Measurements from ENCODE around the gene ITSN2.

Gene ITSN2

GRCh38 chr2:24272161-24272802 lies 88.1 kb downstream of the ITSN2 start:
- DNase-seq (ENCODE audit: low read depth in 3 of 3, low spot score in 1 of 3) = no peak

DNA sequence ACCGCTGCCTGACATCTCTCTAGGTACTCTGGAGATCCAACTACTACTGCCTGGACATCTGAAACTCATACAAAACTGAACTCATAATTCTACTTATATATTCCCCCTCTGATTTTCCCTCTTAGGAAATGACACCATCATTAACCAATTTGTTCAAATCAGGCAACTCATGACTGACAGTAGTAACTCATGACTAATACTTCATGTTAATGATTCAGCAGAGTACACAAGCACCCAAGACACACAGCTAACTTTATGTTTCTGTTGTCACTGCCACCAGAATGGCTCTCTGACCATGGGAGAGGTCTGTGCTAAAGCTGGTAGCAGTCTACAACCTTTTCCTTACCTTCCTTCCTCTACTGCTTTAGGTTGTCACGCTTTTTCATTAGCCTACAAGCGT lies 91.1 kb downstream of the ITSN2 start:
- no peak for DNase-seq (ENCODE audit: low read depth in 3 of 3, low spot score in 1 of 3)

DNA sequence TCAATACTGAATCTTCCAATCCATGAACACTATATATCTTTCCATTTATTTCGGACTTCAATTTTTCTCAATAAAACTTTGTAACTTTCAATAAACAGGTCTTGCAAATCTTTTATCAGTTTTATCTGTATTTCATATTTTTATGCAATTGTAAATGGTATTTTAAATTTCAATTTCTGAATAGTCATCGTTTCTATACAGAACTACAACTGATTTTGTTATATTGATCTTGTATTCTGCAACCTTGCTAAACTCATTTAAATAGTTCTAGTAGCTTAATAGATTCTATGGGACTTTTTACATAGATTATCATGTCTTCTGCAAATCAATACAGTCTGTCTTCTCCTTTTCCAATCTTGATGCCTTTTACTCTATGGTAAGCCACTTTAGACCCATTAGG lies 95.1 kb downstream of the ITSN2 start:
- no peak for DNase-seq (ENCODE audit: low read depth in 3 of 3, low spot score in 1 of 3)

DNA sequence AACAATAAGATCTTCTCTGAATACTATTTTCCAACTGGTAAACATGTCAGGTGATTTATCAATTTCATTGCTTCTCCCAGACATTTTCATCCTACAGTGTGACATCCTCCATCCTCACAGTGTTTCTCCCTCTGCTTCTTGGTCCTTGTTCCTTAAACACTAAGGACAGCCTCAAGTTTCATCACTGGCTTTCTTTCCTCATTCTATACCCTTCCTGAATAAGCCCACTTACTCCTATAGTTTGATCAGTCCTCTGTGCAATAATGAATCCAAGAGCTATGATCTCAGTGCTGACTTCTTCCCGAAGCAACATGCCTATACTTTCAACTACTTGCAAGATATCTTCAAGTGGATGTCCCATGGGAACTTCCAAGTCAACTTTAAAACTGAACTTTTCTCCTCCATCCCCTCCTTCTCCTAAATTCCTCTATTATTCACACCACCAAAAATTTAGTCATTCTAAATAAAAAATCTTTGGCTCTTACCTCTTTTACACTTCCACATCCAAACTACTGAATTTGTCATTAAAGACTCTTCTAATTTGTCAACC lies 97.8 kb downstream of the ITSN2 start:
- DNase-seq (ENCODE audit: low read depth in 3 of 3, low spot score in 1 of 3) = no peak

DNA sequence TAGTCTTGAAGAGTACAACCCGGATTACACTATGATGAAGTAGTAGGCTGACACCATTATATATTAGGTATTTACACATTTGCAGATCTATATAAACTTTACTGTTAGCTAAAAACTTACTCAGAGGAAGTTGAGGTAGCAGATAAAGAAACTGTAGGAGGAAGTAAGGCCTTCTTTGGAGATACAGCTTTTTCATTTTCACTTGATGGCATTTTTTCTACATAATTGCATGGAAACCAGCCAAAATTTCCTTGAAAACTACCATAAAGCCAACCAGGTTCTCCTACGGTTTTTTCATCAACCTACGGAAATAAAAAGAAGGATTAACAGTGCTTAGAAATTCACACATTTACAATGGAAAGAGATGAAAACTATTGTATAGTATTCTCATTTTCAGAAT lies 98.9 kb downstream of the ITSN2 start:
- no peak for DNase-seq (ENCODE audit: low read depth in 3 of 3, low spot score in 1 of 3)

DNA sequence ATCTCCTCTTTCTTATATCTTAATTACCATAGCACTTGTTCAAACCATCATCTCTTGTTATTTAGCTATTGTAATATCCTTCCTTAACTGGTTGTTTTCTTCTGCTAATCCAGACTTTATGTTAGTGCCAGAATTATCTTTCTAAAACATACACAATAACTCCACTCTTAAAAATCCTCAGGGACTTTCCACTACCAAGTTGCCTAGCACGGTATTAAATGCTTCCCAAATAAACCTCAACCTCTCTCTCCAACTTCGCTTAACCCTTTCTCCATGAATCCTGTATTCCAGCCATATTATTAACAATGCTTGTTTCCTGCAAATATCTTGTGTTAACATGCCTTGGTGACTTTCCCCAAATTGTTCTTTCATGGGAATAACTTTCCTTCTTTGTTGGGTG lies 101.0 kb downstream of the ITSN2 start:
- no peak for DNase-seq (ENCODE audit: low read depth in 3 of 3, low spot score in 1 of 3)

DNA sequence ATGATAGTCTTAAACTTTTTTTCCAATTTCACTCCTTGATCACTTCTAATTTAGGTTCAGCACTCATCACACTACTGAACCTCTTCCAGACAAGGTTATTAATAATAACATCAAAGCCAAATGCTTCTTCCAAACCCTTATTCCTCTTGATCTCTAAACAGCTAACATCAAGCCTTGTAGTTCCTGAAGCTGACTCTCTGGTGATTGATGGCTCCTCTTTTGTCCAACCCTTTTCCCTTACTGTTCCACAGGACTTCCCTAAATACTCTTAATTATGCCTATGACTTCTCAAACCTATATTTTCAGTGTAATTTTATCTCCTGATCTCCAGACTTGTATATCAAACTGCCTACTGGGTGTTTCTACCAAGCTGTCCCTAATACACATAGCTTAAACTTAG lies 101.6 kb downstream of the ITSN2 start:
- no peak for DNase-seq (ENCODE audit: low read depth in 3 of 3, low spot score in 1 of 3)

DNA sequence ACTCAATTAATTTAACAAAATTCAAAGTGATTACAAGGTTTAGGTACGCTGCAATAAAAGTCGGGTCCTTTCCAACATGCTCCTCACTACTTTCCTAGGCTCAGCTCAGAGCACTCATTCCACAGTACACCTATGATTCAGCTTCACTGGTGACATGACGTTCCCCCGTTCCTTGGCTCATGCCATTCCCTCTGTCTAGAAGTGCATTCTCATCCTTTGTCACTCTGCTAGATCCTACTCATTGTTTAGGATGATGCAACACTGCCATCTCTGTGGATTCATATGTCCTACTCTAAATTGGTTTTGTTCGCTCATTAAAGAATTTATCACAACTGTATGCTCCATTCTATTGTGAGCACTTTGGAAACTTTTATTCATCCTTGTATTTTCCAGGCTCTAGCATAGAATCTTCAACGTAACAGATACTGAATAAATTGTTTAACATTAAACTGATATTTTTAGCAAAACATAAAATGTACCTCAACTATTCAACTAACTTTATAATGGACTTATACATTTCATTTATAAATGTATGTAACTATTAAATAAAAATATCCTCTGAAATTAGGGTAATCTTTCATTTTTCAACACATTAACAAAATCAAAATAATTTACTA lies 106.9 kb downstream of the ITSN2 start:
- no peak for DNase-seq (ENCODE audit: low read depth in 3 of 3, low spot score in 1 of 3)

- no peak for DNase-seq (ENCODE audit: low read depth in 3 of 3, low spot score in 1 of 3)
Measured at GRCh38 chr2:24247592-24247991, 112.7 kb downstream of the ITSN2 start.

DNA sequence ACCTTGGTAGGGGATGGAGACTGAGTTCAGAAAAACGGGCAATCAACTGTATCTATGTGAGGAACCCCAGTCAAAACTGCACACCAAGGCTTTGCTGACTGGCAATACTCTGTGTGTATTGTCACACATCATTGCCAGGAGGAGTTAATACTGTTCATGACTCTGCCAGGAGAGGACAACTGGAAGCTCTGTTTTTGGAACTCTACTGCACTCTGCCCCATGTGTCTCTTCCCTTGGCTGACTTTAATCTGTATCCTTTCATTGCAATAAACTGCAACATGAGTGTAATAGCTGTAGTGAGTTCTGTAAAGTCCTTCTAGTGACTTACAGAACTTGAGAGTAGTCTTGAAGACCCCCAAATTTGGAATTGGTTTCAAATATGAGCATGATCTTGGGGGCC lies 113.2 kb downstream of the ITSN2 start:
- no peak for DNase-seq (ENCODE audit: low read depth in 3 of 3, low spot score in 1 of 3)

GRCh38 chr2:24245986-24246776 lies 114.2 kb downstream of the ITSN2 start:
- no peak for DNase-seq (ENCODE audit: low read depth in 3 of 3, low spot score in 1 of 3)

DNA sequence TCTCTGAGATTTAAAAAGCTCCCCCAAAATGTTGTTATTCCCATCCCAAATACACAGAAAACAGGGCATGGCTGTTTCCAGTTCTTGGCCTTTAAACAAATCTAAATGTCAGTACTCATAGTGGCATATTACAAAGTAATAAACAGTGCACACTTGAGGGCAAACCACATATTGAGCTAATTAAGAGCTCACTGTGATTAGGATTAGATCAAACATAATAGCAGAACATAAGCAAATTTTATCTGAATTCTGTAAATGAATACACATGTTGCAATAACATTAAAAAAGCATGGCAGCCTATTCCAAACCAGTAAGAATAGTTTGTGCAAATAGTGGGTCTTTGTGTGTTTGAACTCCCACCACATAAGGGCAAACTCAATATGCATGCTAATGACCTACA lies 118.8 kb downstream of the ITSN2 start:
- DNase-seq (ENCODE audit: low read depth in 3 of 3, low spot score in 1 of 3) = no peak

DNA sequence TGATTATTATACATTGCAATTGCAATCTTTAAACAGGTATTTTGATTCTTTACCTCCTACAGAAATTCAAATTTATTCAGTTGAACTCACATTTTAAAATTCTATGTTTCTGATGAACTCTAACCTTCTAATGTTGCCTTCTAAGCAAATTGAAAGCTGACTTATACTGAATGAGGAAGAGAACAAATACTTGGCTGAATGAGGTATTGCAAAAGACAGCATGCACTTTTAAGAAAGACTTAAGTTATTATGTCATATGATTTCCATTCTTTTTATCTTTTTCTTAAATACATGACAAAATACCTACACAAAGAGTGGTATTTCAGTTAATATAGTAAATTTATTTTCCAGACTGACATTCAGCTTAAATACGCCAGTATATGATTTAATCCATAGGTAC lies 120.8 kb downstream of the ITSN2 start:
- no peak for DNase-seq (ENCODE audit: low read depth in 3 of 3, low spot score in 1 of 3)

GRCh38 chr2:24238158-24238557 lies 122.2 kb downstream of the ITSN2 start:
- no peak for DNase-seq (ENCODE audit: low read depth in 3 of 3, low spot score in 1 of 3)

GRCh38 chr2:24237313-24237712 lies 123.0 kb downstream of the ITSN2 start:
- DNase-seq (ENCODE audit: low read depth in 3 of 3, low spot score in 1 of 3) = no peak

DNA sequence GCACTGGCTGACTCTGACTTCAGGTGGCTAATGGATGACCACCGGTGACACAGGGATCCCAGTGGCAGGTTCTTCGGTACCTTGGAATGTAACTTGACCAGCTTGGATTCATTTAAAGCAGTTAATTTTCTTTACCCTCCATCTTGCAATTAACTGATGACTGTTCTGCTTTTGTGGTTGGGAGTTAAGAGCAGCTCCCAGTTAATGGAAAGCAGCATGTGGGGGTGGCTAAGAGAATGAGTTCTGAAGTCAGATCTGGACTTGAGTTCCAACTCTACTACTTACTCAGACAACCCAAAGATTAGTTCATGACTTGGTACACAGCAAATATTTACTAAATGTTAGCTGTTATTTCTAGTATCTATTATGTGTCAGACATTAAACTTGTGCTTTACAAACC lies 127.0 kb downstream of the ITSN2 start:
- no peak for DNase-seq (ENCODE audit: low read depth in 3 of 3, low spot score in 1 of 3)

DNA sequence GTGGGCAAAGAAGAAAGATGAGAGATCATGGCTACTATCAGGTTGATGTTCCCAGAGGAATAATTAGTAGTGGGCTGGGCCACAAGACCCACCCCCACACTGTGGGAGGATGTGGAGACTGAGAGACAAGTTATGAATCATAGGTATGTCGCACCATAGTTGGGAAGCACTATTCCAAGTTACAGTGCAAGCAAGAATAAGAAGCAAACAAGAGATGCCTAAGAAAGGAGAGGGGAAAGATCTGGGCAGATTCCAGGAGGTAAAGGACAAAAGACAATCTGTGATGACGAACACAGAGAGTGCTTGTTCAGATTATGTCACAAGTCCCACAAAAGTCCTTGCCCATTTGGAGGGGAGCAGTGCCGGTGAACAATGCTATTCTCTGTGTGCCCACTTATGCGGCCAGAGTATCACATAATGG lies 128.9 kb downstream of the ITSN2 start:
- no peak for DNase-seq (ENCODE audit: low read depth in 3 of 3, low spot score in 1 of 3)

DNA sequence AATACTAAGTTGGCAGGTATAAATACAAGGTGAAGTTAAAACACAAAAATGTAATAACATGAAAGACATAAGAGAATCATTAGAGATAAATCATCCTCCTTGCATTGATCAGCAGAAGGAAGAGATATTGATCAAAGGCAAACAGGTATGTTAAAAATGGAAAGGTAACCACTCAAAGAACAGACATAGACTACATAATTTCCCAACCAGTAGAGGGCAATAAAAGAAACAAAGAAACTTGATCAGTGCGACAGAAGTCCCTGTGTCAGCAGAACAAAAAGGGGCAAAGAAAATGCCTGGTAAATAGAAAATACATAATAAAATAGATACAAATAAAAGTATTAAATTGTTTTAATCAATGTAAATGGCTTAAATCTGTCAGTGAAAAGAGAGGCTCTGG lies 131.9 kb downstream of the ITSN2 start:
- no peak for DNase-seq (ENCODE audit: low read depth in 3 of 3, low spot score in 1 of 3)

GRCh38 chr2:24225499-24226242 lies 134.7 kb downstream of the ITSN2 start:
- no peak for DNase-seq (ENCODE audit: low read depth in 3 of 3, low spot score in 1 of 3)

DNA sequence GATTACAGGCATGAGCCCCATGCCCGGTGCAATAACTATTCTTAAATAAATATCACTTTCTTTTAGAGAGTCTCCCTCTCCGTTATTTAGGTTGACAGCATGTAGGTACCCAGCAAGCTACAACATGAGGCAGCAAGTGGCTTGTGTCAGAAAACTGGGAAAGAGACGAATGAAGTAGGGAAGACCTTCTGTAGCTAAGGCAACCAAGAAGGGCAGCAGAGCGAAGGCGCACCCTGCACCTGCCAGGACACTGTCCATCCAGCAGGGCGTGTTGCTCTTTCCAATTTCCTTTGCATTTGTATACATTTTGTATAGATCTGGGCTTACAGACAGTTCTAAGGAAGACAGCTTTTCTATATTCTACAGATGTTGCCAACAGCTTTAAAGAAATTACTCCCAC lies 137.4 kb downstream of the ITSN2 start:
- DNase-seq (ENCODE audit: low read depth in 3 of 3, low spot score in 1 of 3) = no peak

DNA sequence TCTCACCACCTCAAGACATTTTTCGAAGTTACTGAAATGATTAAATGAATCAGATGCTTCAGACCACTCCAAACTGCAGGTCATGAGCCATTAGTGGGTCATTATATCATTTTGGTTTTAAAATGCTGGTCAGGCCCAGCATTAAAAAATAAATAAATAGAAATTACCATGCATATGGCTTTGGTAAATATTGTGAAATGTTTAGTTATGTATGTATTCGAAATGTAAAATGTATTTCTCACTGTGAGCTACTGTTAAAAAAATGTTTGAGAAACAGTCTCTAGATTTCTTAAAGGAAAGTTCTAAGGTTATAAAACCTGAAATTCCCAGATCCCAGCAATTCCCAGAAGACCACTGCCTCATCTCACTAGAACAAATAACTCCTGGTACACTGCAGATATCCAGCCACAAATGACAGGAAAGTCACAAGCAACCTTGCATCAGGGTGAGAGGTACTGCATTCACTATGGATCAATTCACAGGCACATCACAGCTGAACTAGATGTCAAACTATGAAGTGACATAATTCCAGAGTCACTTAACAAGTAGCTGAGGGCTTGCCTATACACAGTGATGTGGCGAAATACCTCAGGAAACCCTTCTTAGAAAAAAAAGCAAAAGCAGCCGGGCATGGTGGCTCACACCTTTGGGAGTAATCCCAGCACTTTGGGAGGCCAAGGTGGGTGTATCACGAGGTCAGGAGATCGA lies 138.8 kb downstream of the ITSN2 start:
- no peak for DNase-seq (ENCODE audit: low read depth in 3 of 3, low spot score in 1 of 3)

Measured in stimulated activated CD4-positive, alpha-beta T cell treated with anti-CD3 and anti-CD28 coated beads, TNF-alpha, amount 100 ng/mL, for 1 hour (primary cell).